AG09309 (cell line): ENCODE results near the gene GJC1.

Experiments
- DNase-seq: peaks from one replicate; pipeline ENCODE4 v3.0.0-alpha.2; 2010; ENCODE audit warnings: low read depth
- H3K4me3 ChIP-seq: 2 replicates; pipeline ENCODE4 v1.5.1; 2011; ENCODE audit warnings: mild to moderate bottlenecking, low read depth, low read length, moderate library complexity; ENCODE audit not compliant: control insufficient read depth
- CTCF ChIP-seq: IDR thresholded peaks from 2 replicates; pipeline ENCODE4 v1.5.1; 2011; ENCODE audit warnings: mild to moderate bottlenecking, low read depth, low read length, inconsistent platforms; ENCODE audit not compliant: insufficient read depth, control insufficient read depth; ENCODE audit errors: missing control alignments

GJC1 gene

DNA sequence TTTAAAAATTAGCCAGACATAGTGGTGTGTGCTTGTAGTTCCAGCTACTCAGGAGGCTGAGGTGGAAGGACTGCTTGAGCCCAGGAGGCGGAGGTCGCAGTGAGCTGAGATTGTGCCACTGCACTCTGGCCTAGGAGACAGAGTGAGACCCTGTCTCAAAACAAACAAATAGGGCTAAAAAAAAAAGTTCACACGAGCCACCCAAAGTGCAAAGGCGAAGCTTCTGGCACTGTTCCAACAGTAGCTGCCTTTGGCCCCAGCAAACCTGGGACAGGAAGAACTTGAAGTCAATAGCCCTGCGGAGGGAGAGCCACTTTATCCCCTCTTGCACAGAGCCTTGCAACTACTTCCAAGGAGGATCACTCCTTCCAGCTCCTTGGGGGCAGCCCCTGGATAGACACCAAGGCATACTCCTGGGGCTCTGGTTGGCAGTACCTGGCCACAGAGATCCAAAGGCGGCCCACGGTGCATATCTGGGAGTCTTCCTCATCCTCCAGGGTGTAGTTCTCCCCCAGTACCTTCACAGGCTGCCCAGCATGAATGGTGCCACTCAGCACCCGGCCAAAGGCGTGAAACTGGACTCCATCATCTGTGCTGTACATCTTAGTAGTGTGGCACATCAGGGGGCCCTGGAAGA is 32.3 kb upstream of the GJC1 start:
- TF ChIP-seq CTCF: no peak
- H3K4me3 ChIP-seq: no peak overlapping the region
- DNase-seq: no peak

DNA sequence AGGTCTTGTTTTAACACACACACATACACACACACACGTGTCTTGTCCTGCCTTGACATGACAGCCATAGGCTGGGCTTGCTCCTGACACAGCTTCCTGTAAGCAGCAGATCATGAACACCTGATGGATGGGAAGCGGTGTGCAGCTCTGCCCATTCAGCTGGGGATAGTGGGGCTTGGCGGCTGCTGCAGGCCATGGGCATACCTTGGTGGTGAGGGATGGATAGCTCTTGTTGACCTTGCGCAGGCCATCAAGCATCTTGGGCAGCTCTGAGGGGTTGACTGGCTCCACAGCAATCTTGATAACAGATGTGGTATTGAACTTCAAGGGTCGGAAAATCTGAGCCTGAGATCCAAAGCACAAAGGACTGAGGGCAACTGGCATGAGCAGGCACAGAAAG is 29.6 kb upstream of the GJC1 start:
- DNase-seq: no peak
- no peak for TF ChIP-seq CTCF
- H3K4me3 ChIP-seq: no peak overlapping the region

- no peak for TF ChIP-seq CTCF
- DNase-seq: no peak
- H3K4me3 ChIP-seq: no peak overlapping the region
Observed at GRCh38 chr17:44854192-44854591, 24.1 kb upstream of the GJC1 start.

- DNase-seq: no peak
- TF ChIP-seq CTCF: no peak
- no peak overlapping the region for H3K4me3 ChIP-seq
Observed at GRCh38 chr17:44850612-44851011, 20.5 kb upstream of the GJC1 start.

DNA sequence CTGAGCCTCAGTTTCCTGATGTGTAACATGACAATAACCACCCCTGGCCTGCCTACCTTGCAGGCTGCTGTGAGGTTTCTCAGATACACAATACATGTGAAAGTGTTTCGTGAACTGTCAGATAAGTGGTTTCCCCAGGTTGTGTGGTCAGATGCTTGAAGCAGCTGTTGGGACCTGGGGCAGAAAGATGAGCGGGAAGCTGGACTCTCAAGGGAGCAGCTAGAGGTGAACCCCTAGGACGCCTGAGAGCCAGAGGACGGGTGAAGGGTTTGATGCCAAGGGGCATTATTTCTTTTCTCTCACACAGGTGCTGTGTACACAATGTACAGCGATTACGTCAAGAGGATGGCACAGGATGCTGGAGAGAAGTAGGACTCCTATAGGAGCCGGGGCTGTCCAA is 19.9 kb upstream of the GJC1 start:
- TF ChIP-seq CTCF: no peak
- DNase-seq: no peak
- H3K4me3 ChIP-seq: no peak overlapping the region

GRCh38 chr17:44848961-44849489 is 18.9 kb upstream of the GJC1 start:
- H3K4me3 ChIP-seq: no peak overlapping the region
- no peak for DNase-seq
- no peak for TF ChIP-seq CTCF
